ENCODE results near the gene PPIF.

PPIF gene

GRCh38 chr10:79404690-79405131, 57.4 kb downstream of the PPIF start:
- DNase-seq, result no peak

Measured in CD4-positive, alpha-beta T cell treated with Interleukin-12 subunit alpha and Interleukin-12 subunit beta, for 1 hour (primary cell).